Stimulated activated CD8-positive, alpha-beta memory T cell treated with anti-CD3 and anti-CD28 coated beads, Interleukin-2, amount 100 ng/mL, for 48 hours (primary cell): ENCODE data around the gene COL4A1.

Experiments used
- DNase-seq, 2 donors: peaks; one replicate each; pipeline ENCODE4 v3.0.0-alpha.2; 2020; ENCODE audit warnings: low read depth in 2 of 2

The COL4A1 gene

DNA sequence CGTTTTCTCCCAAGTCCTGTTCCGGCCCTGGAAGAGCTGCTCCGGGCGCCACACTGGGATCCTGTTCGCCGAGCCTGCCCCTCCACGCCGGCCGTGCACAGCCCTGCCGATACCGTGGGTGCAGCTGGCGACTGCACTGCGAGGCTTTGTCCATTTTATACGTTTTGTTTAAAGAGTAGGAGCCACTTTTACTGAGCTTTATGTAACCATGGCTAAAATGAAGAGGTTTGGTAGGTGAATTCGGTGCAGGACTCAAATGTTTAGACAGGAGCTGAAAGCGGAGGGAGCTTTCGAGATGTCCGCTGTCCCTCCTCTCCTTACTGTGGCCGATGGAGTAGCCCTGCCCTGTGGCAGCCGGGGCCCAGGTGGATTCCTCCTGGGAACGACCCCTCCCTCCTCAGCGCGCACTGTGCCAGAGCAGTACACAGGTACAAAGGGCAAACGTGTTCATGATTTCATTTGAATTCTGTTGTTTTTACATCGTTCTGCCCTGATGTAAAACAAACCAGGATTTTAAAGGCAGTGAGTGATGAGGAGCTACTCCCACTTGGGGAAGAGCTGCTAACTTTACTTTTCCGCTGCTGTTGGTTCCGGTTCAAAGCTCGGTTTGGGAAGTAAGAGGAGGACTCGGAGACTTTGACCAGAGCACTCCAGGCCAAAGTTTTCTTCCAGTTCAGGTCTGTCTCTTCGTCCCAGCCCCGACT lies 1.9 kb upstream of the COL4A1 start:
- DNase-seq: no peak

DNA sequence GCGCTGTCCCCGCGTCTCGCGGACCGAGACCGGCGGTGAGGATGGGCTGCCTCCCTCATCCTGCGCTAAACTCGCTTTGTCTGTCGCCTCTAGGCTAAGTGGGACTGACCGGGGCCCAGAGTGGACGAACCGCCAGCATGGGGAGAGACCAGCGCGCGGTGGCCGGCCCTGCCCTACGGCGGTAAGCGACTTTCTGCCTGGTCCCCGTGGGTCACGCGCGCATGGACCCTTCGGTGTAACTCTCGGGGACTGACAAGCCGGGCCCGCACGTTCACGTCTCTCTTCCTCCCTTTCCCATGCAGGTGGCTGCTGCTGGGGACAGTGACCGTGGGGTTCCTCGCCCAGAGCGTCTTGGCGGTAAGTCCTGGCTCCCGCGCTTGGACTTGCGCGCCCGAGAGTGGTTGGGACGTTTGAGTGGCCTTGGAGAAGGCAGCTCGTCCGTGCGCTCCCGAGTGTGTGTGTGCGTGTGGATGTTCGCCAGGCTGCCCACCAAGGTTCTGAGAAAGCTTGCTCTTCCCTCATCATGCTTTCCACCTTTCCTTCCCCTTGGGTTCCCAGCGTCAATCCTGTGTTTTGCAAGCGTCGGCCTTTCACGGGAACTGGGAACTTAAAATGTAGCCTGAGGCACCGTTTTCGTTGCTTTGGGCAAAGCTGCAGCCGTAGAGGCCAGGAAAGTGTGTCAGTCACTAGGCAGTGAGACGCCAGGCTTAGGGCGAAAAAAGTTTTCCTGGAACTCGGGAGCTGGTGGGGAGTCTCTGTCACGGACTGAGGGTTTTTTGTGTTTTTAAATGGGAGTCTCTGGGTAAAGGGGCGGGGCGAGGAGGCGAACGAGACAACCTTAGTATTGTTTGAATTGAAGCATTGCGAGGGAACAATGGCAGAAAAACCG lies 1.1 kb upstream of the COL4A1 start:
- DNase-seq: no peak

DNA sequence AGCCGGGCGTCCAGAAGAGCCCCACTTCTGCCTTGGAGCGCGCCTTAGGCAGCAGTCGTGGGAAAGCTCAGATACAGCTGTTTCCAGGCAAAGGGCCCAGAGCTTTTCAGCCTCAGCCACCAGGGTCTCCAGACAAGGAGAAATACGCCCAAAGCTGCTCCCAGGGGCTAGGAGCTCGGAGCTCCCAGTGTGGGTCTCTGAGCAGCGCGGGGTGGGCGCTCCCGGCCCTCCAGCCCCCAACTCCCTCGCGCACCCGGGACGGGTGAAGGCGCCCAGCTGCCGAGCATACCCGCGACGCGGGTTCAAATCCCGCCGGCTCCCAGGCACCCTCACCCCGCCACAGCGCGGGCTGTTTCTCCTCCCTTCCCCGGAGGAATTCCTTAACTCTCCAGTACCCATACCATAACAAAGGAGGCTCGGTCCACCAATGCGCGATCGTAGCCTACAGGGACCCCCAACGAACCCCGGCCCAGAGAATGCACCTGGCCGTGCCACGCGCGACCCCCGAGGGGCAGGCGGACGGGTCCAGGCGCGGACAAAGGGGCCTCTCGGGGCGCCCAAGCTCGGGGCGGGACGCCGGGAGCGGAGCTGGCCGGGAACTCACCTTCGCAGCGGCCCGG lies 507 bp downstream of the COL4A1 start:
- no peak for DNase-seq

DNA sequence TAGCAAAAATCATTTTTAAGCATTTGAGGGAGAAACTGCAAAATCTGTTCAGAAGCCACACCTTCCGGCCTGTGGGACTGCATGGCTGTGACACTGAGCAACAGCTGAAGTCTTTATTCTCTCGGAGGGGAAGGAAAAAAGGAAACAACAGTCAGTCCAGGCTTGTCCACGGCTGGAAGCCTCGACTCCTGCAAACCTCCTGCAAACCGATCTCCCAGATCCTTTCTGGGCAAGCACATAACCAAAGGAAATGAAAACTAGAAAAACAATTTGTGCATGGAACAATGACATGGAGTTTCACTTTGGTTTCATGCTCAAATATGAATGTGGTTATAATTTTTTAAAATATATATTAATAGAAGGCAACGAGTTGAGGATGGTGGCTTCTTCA lies 1.0 kb downstream of the COL4A1 start:
- DNase-seq: no peak

DNA sequence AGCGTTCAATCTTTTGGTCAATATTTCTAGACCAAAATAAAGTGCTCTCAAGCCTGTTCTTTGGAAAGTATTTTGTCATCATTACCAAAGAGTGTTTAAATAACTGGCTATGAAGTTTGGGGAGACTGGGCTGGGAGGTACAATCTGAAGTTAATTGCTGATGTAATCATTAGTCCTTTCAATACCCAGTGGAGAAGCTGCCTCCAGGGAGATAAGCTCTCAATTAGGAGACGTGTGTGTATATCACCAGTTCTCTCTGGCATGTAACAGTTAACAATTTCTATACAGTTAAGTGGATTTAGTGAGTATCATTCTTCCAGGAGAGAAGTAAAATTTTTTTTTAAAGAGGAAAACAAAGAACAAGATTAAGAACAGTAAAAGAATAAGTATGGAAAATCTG lies 1.4 kb downstream of the COL4A1 start:
- no peak for DNase-seq

DNA sequence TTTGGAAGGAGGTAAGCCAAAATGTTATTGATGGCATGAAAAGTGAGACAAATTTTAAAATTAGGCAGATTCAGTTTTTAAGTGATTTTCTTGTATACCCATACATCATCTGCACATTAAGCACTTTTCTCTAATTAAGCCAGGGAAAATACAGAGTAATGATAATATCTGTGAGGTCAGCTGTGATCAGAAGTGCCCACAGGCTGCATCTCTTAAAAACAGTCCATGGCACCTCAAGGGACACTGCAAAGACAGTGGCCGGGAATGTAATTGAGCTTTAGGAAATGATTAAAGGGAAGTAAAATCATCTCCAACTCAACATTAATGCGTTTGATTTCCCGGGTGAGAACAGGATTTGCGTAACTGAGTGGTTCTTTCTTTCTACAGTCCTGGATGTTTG lies 2.0 kb downstream of the COL4A1 start:
- no peak for DNase-seq

DNA sequence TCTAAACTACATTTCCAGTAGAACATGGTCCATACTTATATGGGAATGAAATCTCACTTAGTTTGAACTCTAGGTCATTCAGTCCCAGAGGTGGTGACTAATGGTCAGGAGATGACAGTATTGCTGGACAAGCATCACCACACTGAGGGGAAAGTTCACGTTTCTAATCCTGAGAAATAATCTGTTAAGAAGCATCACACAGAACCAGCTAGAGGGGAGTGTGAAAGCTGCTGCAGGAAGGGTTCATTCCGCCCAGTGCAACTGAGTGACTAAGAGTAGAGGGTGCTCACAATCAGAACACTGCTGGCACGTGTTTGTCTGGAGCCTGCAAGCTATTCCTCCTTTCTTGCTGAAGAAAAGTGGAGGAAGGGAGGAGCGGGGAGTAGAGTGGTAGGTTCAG lies 2.7 kb downstream of the COL4A1 start:
- DNase-seq: no peak

DNA sequence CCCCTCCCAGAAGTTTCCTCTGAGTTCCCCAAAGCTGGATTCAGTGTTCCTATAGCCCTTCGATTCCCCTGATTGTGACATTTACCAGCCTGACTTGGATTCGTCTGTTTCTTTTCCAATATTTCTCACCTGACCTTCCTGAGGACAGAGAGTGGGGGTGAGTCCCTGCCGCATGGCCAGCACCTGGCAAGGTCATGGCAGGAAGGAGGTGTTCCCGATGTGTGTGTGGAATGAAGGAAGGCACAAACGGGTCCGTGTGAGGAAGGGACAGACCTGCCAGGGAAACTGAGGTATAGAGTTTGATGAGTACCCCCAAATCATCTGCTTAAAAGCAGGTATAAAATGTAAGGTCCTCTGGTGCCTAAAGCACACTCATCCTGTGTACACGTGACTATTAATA lies 3.3 kb downstream of the COL4A1 start:
- DNase-seq: no peak

DNA sequence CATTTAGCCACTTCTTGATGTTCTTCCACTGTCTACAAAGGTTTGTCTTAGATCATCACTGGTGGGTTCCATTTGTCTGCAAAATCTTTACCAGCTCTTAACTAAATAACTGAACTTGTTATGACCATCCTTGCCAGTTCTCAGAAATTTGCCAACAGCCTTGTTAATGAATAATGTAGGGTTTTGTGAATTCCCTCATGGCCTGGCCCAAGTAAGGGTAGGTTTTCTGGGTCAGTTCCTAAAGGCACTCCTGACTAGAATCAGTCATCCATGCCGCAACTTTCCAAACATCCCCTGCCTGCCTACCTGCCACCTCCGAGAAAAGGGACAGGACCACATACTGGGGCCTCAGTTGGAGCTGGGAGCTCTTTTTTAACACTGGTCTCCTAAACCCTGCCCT lies 4.0 kb downstream of the COL4A1 start:
- no peak for DNase-seq

DNA sequence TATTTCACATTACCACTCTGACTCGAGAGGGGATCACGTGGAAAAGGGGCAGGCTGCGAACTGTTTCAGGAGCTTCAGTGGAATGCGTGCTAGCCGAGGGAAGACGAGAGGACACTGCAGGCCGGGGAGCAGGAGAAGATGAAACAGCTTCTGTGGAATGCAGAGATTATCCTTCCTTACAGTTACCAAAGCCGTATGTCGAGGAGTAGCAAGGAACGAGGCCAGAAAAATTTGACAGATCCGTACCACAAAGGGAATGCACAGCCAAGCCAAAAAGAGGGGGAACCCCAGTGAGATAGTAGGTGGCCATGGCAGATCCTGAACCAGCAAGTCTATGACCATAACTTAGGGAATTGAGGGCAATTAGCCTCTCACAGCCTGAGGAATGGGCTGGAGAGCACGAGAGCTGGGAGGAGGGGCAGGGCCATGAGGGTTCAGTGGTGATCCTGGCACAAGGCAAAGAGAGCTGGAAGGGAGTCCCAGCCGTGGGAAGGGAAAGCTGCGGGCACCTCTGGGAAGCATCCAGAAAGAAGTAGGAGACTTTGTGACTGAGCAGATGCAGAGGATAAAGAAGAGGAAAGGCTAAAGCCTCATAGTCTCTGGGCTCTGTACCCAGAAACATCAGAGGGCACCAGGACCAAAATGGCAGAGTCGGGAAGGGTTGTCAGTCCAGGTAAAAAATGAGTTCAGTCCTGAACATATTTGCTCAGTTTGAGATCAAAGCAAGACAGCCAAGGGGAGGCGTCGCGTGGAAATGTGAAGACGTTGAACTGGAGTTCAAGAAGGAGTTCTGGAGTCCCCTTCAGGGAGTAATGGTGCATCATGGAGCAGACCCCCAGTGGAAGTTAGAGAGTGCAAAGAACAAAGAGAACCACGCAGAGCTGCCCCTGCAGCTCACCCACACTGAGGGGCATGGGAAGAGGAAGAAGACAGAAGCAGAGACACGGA lies 5.1 kb downstream of the COL4A1 start:
- DNase-seq: no peak

DNA sequence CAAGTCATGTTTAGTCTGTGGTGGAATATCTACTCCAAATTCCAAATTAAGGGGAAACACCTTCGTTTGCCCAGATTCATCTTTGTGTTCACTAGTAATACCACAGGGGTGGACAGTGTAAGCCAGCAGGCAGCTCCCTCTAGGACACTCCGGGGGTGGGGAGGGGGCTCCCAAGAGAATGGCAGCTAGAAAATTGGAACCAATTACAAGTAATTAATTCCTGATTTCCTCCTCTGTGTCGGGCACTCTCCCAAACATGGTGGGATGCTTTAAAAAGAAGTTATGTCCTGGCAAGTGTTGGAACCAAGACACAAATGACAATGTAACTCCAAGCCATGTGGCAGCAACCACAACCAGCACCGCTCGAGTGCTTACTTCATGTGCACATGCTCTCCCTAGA lies 5.9 kb downstream of the COL4A1 start:
- DNase-seq: no peak

DNA sequence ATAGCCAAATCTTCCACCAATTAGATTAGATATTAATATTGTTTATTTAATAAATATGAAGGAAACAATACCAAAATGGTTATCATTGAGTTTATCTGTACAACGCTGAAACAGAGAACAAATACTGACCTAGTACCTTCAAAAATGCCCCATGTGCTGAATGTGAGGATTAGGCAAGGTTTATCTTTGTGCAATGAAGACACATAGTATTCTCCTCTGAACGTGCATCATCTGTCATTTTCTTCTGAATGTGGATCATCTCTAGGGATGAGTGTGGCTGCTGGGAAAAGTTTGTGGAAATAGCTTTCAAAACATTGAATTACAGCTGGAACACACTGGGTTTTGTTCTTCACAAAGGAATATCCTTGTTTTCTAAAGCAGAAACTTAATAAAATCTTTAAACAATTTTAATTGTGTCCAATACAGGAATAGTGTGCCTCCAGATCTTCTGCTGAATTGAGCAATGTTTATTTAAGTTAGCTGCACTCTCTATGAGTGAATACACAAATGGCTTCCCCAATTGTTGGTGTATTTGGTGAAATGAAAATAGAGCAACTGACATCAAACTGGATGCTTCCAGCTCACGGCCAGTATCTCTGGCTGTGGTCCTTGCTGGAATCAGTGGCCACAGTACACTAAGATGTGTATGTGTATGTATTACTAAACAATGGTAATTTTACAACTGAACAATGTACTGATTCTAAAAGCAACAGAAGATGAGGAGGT lies 6.7 kb downstream of the COL4A1 start:
- no peak for DNase-seq

DNA sequence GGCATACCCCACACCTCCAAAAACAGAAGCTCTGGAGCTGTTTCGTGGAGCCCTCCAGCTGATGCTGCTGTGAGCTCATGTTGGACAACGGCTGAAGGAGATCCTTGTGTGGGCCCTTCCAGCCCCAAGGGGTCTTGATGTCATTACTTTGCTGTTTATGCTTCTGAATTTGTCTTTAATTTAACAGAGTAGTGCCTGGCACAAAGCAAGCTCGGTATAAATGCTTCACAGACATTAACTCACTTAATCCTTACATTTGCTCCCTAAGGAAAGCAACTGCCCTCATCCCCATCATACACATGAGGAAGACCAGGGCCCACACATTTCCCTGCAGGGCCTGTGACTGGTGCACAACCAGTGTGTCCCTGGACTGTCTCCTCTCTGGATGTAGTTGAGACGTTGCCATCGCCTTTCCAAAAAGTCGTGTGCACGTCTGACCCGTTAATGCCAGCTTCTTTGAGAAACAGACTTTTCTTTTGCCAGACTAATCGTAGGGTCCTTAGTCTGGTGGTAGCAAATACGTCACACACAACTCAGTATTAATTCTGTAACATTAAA lies 7.6 kb downstream of the COL4A1 start:
- DNase-seq: no peak

DNA sequence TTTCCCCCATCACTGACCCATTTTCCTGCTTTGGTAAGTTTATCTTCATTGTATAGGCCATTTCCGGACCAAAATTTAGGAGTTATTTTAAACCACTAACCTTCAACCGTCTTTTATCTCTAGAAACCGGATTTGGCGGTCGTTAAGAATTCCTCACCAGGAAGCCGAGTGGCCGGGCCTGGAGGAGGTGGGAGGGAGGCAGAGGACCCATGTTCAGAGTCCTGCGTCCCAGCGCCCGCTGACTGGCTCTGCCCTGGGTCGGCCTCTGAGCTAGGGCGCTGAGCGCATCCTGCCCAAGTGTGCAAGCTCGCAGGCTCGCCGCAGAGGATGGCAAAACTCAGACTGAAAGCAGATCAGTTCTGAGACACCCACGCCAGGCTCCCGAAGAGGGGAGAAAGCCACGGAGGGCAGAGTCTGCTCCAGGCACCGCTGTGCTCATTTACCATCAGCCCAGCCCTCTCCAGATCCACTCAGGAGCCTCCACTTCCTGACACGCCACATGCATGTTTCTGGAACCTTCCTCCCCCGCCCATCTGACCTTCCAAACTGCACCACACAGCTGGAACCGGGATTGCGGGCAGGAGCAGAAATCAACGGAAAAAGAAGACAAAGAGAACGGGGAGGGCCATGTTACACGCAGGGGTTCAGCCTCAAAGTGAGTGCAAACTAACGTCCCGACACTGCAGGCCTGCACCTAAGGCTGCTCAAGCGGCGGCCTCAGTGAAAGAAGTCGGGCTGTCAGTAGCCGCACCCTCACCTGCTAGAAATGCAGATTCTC lies 8.3 kb downstream of the COL4A1 start:
- peak; percentile 27 to 32 for DNase-seq

DNA sequence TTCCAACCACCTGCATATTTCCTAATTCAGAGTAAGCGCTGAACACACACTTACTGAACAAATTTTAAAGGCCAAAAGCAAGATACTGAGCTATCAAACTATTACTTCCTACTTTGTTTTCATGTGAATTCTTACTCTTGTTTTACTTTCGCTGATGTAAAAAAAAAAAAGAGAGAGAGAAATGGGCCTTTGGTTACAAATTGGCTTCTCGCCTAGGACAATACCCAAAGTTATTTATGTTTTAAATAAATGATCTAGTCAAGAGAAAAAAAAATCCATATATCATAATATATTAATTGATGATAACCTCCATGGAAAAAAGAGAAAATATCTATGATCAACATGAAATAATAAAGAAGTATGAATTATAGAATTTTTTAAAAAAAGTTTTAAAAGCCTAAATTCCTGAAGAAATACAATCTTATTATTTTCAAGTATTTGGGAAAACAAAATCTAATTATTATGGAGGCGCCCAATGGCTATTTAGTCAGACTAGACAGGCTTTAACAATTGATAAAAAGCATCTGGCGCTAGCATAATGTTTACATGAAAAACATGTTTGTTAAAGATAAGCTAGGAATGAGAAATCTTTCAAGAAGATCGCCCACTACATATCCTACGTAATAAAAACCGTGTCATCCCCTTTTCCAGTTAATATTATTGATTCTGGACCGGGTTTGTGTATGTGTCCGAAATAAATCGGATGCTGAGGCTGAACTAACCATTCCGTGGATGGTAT lies 9.0 kb downstream of the COL4A1 start:
- no peak for DNase-seq

DNA sequence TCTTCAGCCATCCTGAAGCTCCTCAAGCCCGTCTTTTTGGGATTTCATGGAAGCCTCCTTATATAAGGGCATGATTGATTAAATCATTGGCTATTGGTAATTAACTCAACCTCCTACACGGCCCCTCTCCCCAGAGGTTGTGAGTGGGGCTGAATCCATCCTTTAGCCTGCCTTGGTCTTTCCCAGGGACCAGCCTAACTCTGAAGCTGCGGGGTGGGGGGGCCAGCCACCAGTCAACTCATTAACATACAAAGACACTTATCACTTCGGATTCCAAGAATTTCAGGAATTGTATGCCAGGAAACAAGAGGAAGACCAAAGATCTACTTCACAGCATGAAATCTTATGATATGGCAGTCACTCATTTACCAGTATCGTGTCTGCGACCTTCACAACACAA lies 9.9 kb downstream of the COL4A1 start:
- DNase-seq: no peak

DNA sequence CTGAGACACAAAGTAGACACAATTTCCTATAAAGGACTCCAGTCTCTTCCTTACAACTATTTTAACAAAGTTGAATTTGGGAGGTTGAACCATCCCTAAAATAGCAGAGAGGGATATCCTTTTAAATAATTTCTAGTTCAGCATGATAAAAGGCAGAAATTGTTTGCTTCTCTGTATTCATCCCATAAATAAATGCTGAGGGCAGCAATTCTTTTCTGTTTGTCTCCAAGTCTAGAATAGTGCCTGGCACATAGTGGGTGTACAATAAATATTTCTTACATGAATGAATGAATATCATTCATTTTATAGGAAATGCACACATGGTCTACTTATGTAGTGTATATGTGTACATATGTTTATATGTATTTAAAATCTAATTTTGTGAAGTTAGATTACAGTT lies 12.3 kb downstream of the COL4A1 start:
- DNase-seq: no peak

DNA sequence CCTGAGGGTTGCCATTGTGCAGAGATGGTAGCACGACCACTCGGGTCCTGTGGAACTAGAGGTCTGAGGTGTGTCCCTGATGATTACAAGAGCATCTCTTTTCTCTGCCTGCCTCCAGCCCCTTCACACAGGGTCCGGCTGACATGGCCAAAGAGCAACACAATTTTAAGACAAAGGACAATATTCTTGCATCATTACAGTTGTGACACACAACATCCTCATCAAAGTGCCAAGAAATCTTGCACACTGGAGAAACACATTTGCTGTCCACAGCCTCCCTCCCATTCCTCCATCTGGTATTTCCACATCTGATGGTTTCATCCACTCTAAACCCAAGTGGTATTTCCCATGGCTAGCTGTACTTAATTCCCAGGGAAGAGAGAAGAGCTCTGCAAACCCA lies 12.8 kb downstream of the COL4A1 start:
- DNase-seq: no peak

DNA sequence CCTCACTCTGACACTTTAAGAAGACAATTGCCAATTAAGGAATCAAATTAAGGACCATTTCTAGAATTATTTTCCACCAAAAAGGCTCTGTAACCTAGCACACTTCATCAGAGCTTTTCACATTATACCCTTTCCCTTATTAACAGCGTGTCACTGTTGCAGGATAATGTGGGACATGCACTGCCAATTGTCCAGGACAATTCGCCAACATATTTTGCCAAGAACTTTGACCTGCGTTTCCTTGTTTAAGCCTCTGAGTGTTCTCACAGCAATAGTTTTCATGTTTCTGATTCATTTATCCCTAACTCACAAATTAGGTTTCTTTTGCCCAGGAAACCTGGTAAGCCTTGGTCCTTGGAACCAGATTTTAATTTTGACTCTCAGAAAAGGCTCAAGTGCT lies 13.3 kb downstream of the COL4A1 start:
- DNase-seq: no peak
